ENCODE results near the gene ABCC1. TPM values are rescaled to one million over a fixed set of nuclear protein-coding genes. Genes with fewer than 3 reads are reported as not detected.
"Not testable (repeated sequence)": the region's sequence is repeated elsewhere in the genome, so short reads cannot be mapped to it uniquely, and the experiment has no call there.

Gene ABCC1
- total and polyA plus RNA-seq, 2 of the 8 experiments (the other 6 are each of a cell fraction or from before 2014, with no cell fraction given), result 42.6 to 66.8 TPM

GRCh38 chr16:15956106-15956505 lies 6.7 kb downstream of the ABCC1 start:
- H3K27ac ChIP-seq (ENCODE audit: low read depth, low read length); H3K27me3 ChIP-seq (replicated peaks in 1 of 4; ENCODE audit: control insufficient read depth in 3 of 4, extremely low read depth in 1 of 4, insufficient read depth in 3 of 4, low read length in 3 of 4); H2AK5ac ChIP-seq (ENCODE audit: low read depth, low read length); H3K56ac ChIP-seq (replicated peaks; ENCODE audit: insufficient read length, low read depth, low read length); H3K9ac ChIP-seq (replicated peaks in 1 of 4; ENCODE audit: extremely low read depth in 1 of 4, low read depth in 3 of 4, low read length in 3 of 4); H2BK15ac ChIP-seq (ENCODE audit: low read length); H2BK12ac ChIP-seq (ENCODE audit: low read depth, low read length); H3K36me3 ChIP-seq (ENCODE audit: control insufficient read depth in 2 of 4, insufficient read depth in 4 of 4, low read length in 3 of 4); H2BK5ac ChIP-seq (ENCODE audit: low read depth, low read length); H3K4ac ChIP-seq (replicated peaks; ENCODE audit: insufficient read length, low read depth, low read length); H3K23me2 ChIP-seq (ENCODE audit: low read depth, low read length); H3K4me3 ChIP-seq (ENCODE audit: extremely low read depth in 1 of 4, insufficient read depth in 2 of 4, low read depth in 3 of 4, low read length in 4 of 4); H2BK20ac ChIP-seq (ENCODE audit: low read length); H3K23ac ChIP-seq (ENCODE audit: insufficient read length); H2AFZ ChIP-seq (ENCODE audit: low read length); H4K8ac ChIP-seq (ENCODE audit: extremely low read depth, insufficient read depth, low read length); H2BK120ac ChIP-seq (replicated peaks; ENCODE audit: low read depth, low read length); H3K14ac ChIP-seq (ENCODE audit: insufficient read length); H3K9me3 ChIP-seq (ENCODE audit: insufficient read depth in 2 of 2, low read depth in 1 of 2, low read length in 1 of 2); H3K4me2 ChIP-seq (ENCODE audit: insufficient read depth in 1 of 2, low read depth in 2 of 2, low read length in 2 of 2); H4K91ac ChIP-seq (replicated peaks; ENCODE audit: insufficient read length, low read length); DNase-seq (ENCODE audit: low read depth in 1 of 2, low spot score in 2 of 2); FAIRE-seq; H3K18ac ChIP-seq (ENCODE audit: extremely low read depth, low read length); H4K5ac ChIP-seq (ENCODE audit: insufficient read length, low read depth, low read length): not testable (repeated sequence)
- CTCF ChIA-PET (ENCODE audit: partially characterized antibody), result interaction anchor here (1.2 kb wide), 1 partner anchor 17 kb away, joined by 4 read pairs; no protein-coding TSS in a partner anchor
- POLR2A ChIA-PET (ENCODE audit: partially characterized antibody), result interaction anchor here (1.1 to 1.4 kb wide), 4 partner anchors 8 to 115 kb away, joined by 3 to 5 read pairs (median 3); no protein-coding TSS in a partner anchor
- H3K79me1 ChIP-seq (ENCODE audit: low read depth, low read length), result peaks cover 28% of the 10 kb centered on the region
- H3K79me2 ChIP-seq (ENCODE audit: control insufficient read depth in 1 of 2, insufficient read depth in 2 of 2, low read length in 2 of 2), result peaks cover 55 to 100% of the 10 kb centered on the region in 2 experiments
- 99% methylated on average over 6 of the region's 6 CpGs; no CpG with 5 or more reads in 1 of the 2 experiments for WGBS, 2 experiments (ENCODE audit: extremely low coverage in 1 of 2, insufficient coverage in 1 of 2, insufficient read length in 1 of 2, insufficient replicate concordance in 2 of 2, low coverage in 1 of 2, low lambda C conversion rate in 2 of 2, missing lambda C conversion rate in 1 of 2)
- peaks cover 1 to 11% (median 7%) of the 10 kb centered on the region in 4 experiments; a peak in 4 of 7 replicates for H3K4me1 ChIP-seq (replicated peaks in 1 of 4; ENCODE audit: control insufficient read depth in 3 of 4, insufficient read depth in 4 of 4, low read length in 3 of 4)
- H4K20me1 ChIP-seq (replicated peaks in 1 of 2; ENCODE audit: control insufficient read depth in 1 of 2, insufficient read depth in 2 of 2, low read length in 2 of 2), result peaks cover 8 to 34% of the 10 kb centered on the region in 2 experiments
